HCT116 (cell line): ENCODE results near the gene ABCB10. TPM values are rescaled to one million over a fixed set of nuclear protein-coding genes. Genes with fewer than 3 reads are reported as not detected.

Source experiments
- ATAC-seq: fragments of 200-7000 bp; cut with Tn5 transposase; 2 replicates; pipeline ENCODE4 v1.9.1; 2020; ENCODE audit warnings: mild to moderate bottlenecking, moderate library complexity
- BruUV-seq: library from RNA; stranded (reverse); fragments of 400-500 nt; replicated peaks from 2 replicates; lab custom pipeline; 2021; lab: Mats Ljungman, UMichigan
- CTCF ChIA-PET: fragments of 300-600 bp; sonication (Branson Sonifier 250); formaldehyde crosslinking; loops from one replicate; lab custom pipeline; 2021; ENCODE audit warnings: antibody characterized with exemption; lab: Charles Lee
- POLR2A ChIA-PET: fragments of 300-600, 350-600 bp; sonication (Branson Sonifier 250); formaldehyde crosslinking; loops from one replicate; lab custom pipeline; 2021; ENCODE audit warnings: antibody characterized with exemption; lab: Charles Lee
- RAD21 ChIA-PET, 2 experiments: fragments of 300-600 bp; sonication (Branson Sonifier 250); formaldehyde crosslinking; loops; one replicate each; lab custom pipeline; 2023; ENCODE audit warnings: low total read pairs in 2 of 2; ENCODE audit not compliant: uncharacterized antibody in 2 of 2, unreplicated experiment in 2 of 2, low non-redundant PET in 1 of 2; lab: Charles Lee
- DNase-seq: peaks from one replicate; pipeline ENCODE4 v3.0.0-alpha.2; 2010; ENCODE audit warnings: low read depth, low spot score
- H2AFZ ChIP-seq: fragments of 200-600 bp; shearing (Covaris generic), sonication (generic); 2 replicates; pipeline ENCODE4 v1.6.1; 2017; ENCODE audit warnings: low read depth, mixed run types, mixed read lengths, antibody characterized with exemption, low read length; ENCODE audit not compliant: poor library complexity, severe bottlenecking
- H3K27ac ChIP-seq: 2 replicates; pipeline ENCODE4 v1.5.1; 2012; ENCODE audit warnings: low read depth, low read length
- H3K27me3 ChIP-seq: fragments of 200-600 bp; sonication (generic); 2 replicates; pipeline ENCODE4 v1.6.1; 2016; ENCODE audit warnings: mixed run types, low read length, mixed read lengths; ENCODE audit not compliant: insufficient read depth
- H3K36me3 ChIP-seq, 2 experiments: fragments of 200-500 bp in 1 of 2; fragments of 200-600 bp in 1 of 2; sonication (Bioruptor generic) in 1 of 2; sonication (generic) in 1 of 2; 2 replicates each; pipeline versions ENCODE4 v1.5.1 to v1.6.1; 2014 to 2016; ENCODE audit warnings: low read length in 2 of 2, inconsistent platforms in 1 of 2, mixed read lengths in 1 of 2, mixed run types in 1 of 2; ENCODE audit not compliant: insufficient read depth in 2 of 2, control insufficient read depth in 1 of 2
- H3K4me1 ChIP-seq, 2 experiments: fragments of 200-600 bp in 1 of 2; sonication (generic) in 1 of 2; 2 replicates each; pipeline versions ENCODE4 v1.5.1 to v1.6.1; 2012 to 2017; ENCODE audit warnings: low read length in 2 of 2, inconsistent platforms in 1 of 2, mild to moderate bottlenecking in 1 of 2, mixed read lengths in 1 of 2, mixed run types in 1 of 2, moderate library complexity in 1 of 2; ENCODE audit not compliant: insufficient read depth in 2 of 2, control insufficient read depth in 1 of 2
- H3K4me2 ChIP-seq: fragments of 200-600 bp; sonication (generic); 2 replicates; pipeline ENCODE4 v1.6.1; 2017; ENCODE audit warnings: mixed run types, low read length, mixed read lengths
- H3K4me3 ChIP-seq, 2 experiments: fragments of 200-600 bp in 1 of 2; sonication (generic) in 1 of 2; replicated peaks in 1 of 2; 2 replicates each; pipeline ENCODE4 v1.5.1; 2011 to 2016; ENCODE audit warnings: low read length in 2 of 2, control low read depth in 1 of 2, low read depth in 1 of 2, mild to moderate bottlenecking in 1 of 2, mixed read lengths in 1 of 2, mixed run types in 1 of 2
- H3K79me2 ChIP-seq: fragments of 200-600 bp; sonication (generic); 2 replicates; pipeline ENCODE4 v1.6.1; 2017; ENCODE audit warnings: mild to moderate bottlenecking, mixed run types, low read length, moderate library complexity, mixed read lengths; ENCODE audit not compliant: insufficient read depth
- H3K9ac ChIP-seq: fragments of 200-600 bp; sonication (generic); 2 replicates; pipeline ENCODE4 v1.6.1; 2016; ENCODE audit warnings: low read length, mixed read lengths
- H3K9me2 ChIP-seq: fragments of 200-600 bp; sonication (generic), shearing (Covaris generic); 2 replicates; pipeline ENCODE4 v1.6.1; 2017; ENCODE audit warnings: mixed run types, mild to moderate bottlenecking, moderate library complexity; ENCODE audit not compliant: insufficient read depth
- H3K9me3 ChIP-seq, 2 experiments: fragments of 200-500 bp in 1 of 2; fragments of 200-600 bp in 1 of 2; sonication (Bioruptor generic) in 1 of 2; sonication (generic) in 1 of 2; 2 replicates each; pipeline ENCODE4 v1.6.1; 2014 to 2017; ENCODE audit warnings: low read length in 2 of 2, mixed read lengths in 2 of 2, inconsistent platforms in 1 of 2, low read depth in 1 of 2, mild to moderate bottlenecking in 1 of 2, mixed run types in 1 of 2, moderate library complexity in 1 of 2; ENCODE audit not compliant: control insufficient read depth in 1 of 2, insufficient read depth in 1 of 2
- H4K20me1 ChIP-seq: fragments of 200-600 bp; sonication (generic), shearing (Covaris generic); 2 replicates; pipeline ENCODE4 v1.6.1; 2017; ENCODE audit warnings: mixed run types, mild to moderate bottlenecking, moderate library complexity; ENCODE audit not compliant: insufficient read depth
- CBX3 ChIP-seq: IDR thresholded peaks from 2 replicates; pipeline ENCODE4 v1.6.1; 2012; ENCODE audit warnings: low read depth
- CEBPB ChIP-seq: IDR thresholded peaks from 2 replicates; pipeline ENCODE4 v1.6.1; 2012; ENCODE audit warnings: low read depth
- EGR1 ChIP-seq: IDR thresholded peaks from 2 replicates; pipeline ENCODE4 v1.6.1; 2012; ENCODE audit warnings: low read depth
- ELF1 ChIP-seq: IDR thresholded peaks from 2 replicates; pipeline ENCODE4 v1.6.1; 2012; ENCODE audit warnings: low read depth, borderline replicate concordance
- EZH2 ChIP-seq: fragments of 200-600 bp; sonication (generic); IDR thresholded peaks from 2 replicates; pipeline ENCODE4 v1.6.1; 2017; ENCODE audit warnings: antibody characterized with exemption, mixed run types
- EZH2phosphoT487 ChIP-seq: fragments of 200-600 bp; IDR thresholded peaks from 2 replicates; pipeline ENCODE4 v1.6.1; 2018; ENCODE audit warnings: antibody characterized with exemption, borderline replicate concordance
- FOSL1 ChIP-seq: IDR thresholded peaks from 2 replicates; pipeline ENCODE4 v1.6.1; 2012; ENCODE audit warnings: low read depth
- JUND ChIP-seq: IDR thresholded peaks from 2 replicates; pipeline ENCODE4 v1.6.1; 2012
- MAX ChIP-seq: IDR thresholded peaks from 2 replicates; pipeline ENCODE4 v1.6.1; 2012
- POLR2A ChIP-seq: IDR thresholded peaks from 2 replicates; pipeline ENCODE4 v1.7.0; 2011; ENCODE audit warnings: borderline replicate concordance; ENCODE audit not compliant: insufficient read depth, insufficient read length; ENCODE audit errors: extremely low read depth
- POLR2AphosphoS5 ChIP-seq: IDR thresholded peaks from 2 replicates; pipeline ENCODE4 v1.6.1; 2011; ENCODE audit warnings: mild to moderate bottlenecking, low read depth, low read length, moderate library complexity
- RAD21 ChIP-seq: IDR thresholded peaks from 2 replicates; pipeline ENCODE4 v1.6.1; 2012; ENCODE audit warnings: low read depth, mild to moderate bottlenecking
- TCF7L2 ChIP-seq: IDR thresholded peaks from 2 replicates; pipeline ENCODE4 v1.7.0; 2011; ENCODE audit warnings: borderline replicate concordance, inconsistent platforms; ENCODE audit not compliant: insufficient read depth, insufficient read length; ENCODE audit errors: extremely low read depth
- YY1 ChIP-seq: IDR thresholded peaks from 2 replicates; pipeline ENCODE4 v1.6.1; 2011; ENCODE audit warnings: low read length, low read depth, moderate library complexity, mild to moderate bottlenecking; ENCODE audit not compliant: insufficient replicate concordance; ENCODE audit errors: extremely low read depth
- ZBTB33 ChIP-seq: IDR thresholded peaks from 2 replicates; pipeline ENCODE4 v1.6.1; 2011; ENCODE audit warnings: mild to moderate bottlenecking, low read length, moderate library complexity; ENCODE audit not compliant: insufficient replicate concordance; ENCODE audit errors: extremely low read depth
- ZNF274 ChIP-seq: fragments of 200-500 bp; sonication (Bioruptor generic); IDR thresholded peaks from 2 replicates; pipeline ENCODE4 v1.6.1; 2014; ENCODE audit warnings: mild to moderate bottlenecking, low read depth, low read length, inconsistent platforms
- intact Hi-C: fragments of 100-400 bp; cut with micrococcal nuclease; formaldehyde crosslinking; loops from 2 replicates; pipeline ENCODE4 v1.10.0; 2022
- total RNA-seq: library from RNA; stranded (reverse); gene quantifications from one replicate; pipeline ENCODE4 v1.2.1, GENCODE V29; 2021; ENCODE audit not compliant: unreplicated experiment
- TF ChIP-seq, protein P1 (sequence below): IDR thresholded peaks from 2 replicates; pipeline ENCODE4 v1.6.1; 2012; ENCODE audit warnings: low read depth
- TF ChIP-seq, protein P2 (sequence below), 3 experiments: fragments of 200-600 bp in 1 of 3; sonication (generic) in 1 of 3; IDR thresholded peaks in 2 of 3; conservative IDR thresholded peaks in 1 of 3; 2 replicates each; pipeline ENCODE4 v1.5.1; 2012 to 2017; ENCODE audit warnings: low read depth in 2 of 3, low read length in 2 of 3, antibody characterized with exemption in 1 of 3, borderline replicate concordance in 1 of 3, control low read depth in 1 of 3, mild to moderate bottlenecking in 1 of 3, mixed read lengths in 1 of 3, mixed run types in 1 of 3, moderate library complexity in 1 of 3; ENCODE audit not compliant: insufficient read depth in 1 of 3
- TF ChIP-seq, protein P3 (sequence below): IDR thresholded peaks from 2 replicates; pipeline ENCODE4 v1.6.1; 2012

Gene ABCB10
- total RNA-seq, 1 experiment from 2014 or later = 20.3 TPM

DNA sequence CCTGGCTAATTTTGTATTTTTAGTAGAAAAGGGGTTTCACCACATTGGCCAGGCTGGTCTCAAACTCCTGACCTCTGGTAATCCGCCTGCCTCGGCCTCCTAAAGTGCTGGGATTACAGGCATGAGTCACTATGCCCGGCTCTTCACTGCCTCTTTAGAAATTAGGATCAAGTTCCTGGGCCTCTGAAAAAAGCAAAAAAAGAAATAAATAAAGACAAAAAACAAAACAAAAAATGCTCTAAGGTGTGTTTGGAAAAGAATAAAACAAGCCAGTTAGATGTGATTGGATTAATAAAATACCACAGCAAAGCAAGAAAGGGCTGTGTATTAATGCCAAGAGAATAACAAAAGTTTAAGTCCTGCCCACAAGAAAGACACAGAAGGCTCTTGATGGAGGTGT is 4.2 kb upstream of the ABCB10 start:
- no peak for DNase-seq
- intact Hi-C loops = no loop called here

More for the DNA sequence above, 4.2 kb upstream of the ABCB10 start:
- Histone ChIP-seq H3K4me1 (peaks cover 6 to 9% of the 10 kb centered on the region in 2 experiments), H3K27ac (no peak overlapping the region), H3K36me3 (no peaks in the 10 kb centered on the region), H3K79me2 (peaks cover 3% of the 10 kb centered on the region), H3K27me3 (no peaks in the 10 kb centered on the region), H2AFZ (no peak overlapping the region), H4K20me1 (no peaks in the 10 kb centered on the region), H3K9me3 (no peaks in the 10 kb centered on the region), H3K4me2 (no peak overlapping the region), H3K9ac (no peak overlapping the region)
- ChIA-PET POLR2A (no interaction called here), CTCF (no interaction called here)
- TF ChIP-seq, protein P1, sequence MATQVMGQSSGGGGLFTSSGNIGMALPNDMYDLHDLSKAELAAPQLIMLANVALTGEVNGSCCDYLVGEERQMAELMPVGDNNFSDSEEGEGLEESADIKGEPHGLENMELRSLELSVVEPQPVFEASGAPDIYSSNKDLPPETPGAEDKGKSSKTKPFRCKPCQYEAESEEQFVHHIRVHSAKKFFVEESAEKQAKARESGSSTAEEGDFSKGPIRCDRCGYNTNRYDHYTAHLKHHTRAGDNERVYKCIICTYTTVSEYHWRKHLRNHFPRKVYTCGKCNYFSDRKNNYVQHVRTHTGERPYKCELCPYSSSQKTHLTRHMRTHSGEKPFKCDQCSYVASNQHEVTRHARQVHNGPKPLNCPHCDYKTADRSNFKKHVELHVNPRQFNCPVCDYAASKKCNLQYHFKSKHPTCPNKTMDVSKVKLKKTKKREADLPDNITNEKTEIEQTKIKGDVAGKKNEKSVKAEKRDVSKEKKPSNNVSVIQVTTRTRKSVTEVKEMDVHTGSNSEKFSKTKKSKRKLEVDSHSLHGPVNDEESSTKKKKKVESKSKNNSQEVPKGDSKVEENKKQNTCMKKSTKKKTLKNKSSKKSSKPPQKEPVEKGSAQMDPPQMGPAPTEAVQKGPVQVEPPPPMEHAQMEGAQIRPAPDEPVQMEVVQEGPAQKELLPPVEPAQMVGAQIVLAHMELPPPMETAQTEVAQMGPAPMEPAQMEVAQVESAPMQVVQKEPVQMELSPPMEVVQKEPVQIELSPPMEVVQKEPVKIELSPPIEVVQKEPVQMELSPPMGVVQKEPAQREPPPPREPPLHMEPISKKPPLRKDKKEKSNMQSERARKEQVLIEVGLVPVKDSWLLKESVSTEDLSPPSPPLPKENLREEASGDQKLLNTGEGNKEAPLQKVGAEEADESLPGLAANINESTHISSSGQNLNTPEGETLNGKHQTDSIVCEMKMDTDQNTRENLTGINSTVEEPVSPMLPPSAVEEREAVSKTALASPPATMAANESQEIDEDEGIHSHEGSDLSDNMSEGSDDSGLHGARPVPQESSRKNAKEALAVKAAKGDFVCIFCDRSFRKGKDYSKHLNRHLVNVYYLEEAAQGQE = no peak
- TF ChIP-seq, protein P2, sequence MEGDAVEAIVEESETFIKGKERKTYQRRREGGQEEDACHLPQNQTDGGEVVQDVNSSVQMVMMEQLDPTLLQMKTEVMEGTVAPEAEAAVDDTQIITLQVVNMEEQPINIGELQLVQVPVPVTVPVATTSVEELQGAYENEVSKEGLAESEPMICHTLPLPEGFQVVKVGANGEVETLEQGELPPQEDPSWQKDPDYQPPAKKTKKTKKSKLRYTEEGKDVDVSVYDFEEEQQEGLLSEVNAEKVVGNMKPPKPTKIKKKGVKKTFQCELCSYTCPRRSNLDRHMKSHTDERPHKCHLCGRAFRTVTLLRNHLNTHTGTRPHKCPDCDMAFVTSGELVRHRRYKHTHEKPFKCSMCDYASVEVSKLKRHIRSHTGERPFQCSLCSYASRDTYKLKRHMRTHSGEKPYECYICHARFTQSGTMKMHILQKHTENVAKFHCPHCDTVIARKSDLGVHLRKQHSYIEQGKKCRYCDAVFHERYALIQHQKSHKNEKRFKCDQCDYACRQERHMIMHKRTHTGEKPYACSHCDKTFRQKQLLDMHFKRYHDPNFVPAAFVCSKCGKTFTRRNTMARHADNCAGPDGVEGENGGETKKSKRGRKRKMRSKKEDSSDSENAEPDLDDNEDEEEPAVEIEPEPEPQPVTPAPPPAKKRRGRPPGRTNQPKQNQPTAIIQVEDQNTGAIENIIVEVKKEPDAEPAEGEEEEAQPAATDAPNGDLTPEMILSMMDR (IDR thresholded peaks at IDR 0.05 in 2 of 3, conservative IDR thresholded peaks at IDR 0.05 in 1 of 3; ENCODE audit: borderline replicate concordance in 1 of 3, insufficient read depth in 1 of 3, low read depth in 2 of 3, low read length in 2 of 3) = no peak
- TF ChIP-seq CBX3 = no peak
- TF ChIP-seq FOSL1 = no peak
- TF ChIP-seq TCF7L2 = no peak
- TF ChIP-seq MAX = no peak
- no peak for TF ChIP-seq RAD21
- TF ChIP-seq EZH2phosphoT487 = no peak
- no peak for TF ChIP-seq ELF1
- no peak for TF ChIP-seq CEBPB
- TF ChIP-seq ZBTB33 = no peak
- no peak for TF ChIP-seq EZH2
- TF ChIP-seq POLR2AphosphoS5 = no peak
- TF ChIP-seq, protein P3, sequence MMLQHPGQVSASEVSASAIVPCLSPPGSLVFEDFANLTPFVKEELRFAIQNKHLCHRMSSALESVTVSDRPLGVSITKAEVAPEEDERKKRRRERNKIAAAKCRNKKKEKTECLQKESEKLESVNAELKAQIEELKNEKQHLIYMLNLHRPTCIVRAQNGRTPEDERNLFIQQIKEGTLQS = no peak
- no peak for TF ChIP-seq ZNF274
- no peak for TF ChIP-seq YY1
- no peak for TF ChIP-seq EGR1
- TF ChIP-seq JUND = no peak
- no peak for TF ChIP-seq POLR2A
- TF ChIP-seq, all 23 proteins: peak for 0
- no peak for ATAC-seq
- Histone ChIP-seq H3K9me2 (no peaks in the 10 kb centered on the region), H3K4me3 (no peak overlapping the region)
- BruUV-seq = no TSS peak
- RAD21 ChIA-PET = no interaction called here
